ENCODE results near the gene ANKRD33B. TPM values are rescaled to one million over a fixed set of nuclear protein-coding genes. Genes with fewer than 3 reads are reported as not detected.

ANKRD33B gene
- total and polyA plus RNA-seq, 2 donors from 2014 or later: 4.8 to 20.3 TPM

GRCh38 chr5:10673017-10673389, 109.1 kb downstream of the ANKRD33B start:
- no peak for TF ChIP-seq CTCF (IDR thresholded peaks at IDR 0.05; ENCODE audit: borderline replicate concordance, extremely low read depth, insufficient read depth)
- no peak for DNase-seq
- Histone ChIP-seq H3K9ac (ENCODE audit: low read length in 3 of 3) (no peak overlapping the region), H3K9me3 (ENCODE audit: control insufficient read depth in 2 of 3, insufficient read depth in 1 of 3, low read length in 3 of 3) (no peaks in the 10 kb centered on the region), H3K27ac (ENCODE audit: low read depth in 2 of 2, low read length in 2 of 2) (no peak overlapping the region), H3K4me1 (ENCODE audit: control insufficient read depth in 2 of 3, insufficient read depth in 2 of 3, low read depth in 1 of 3, low read length in 3 of 3) (no peaks in the 10 kb centered on the region), H3K36me3 (ENCODE audit: control insufficient read depth in 2 of 3, insufficient read depth in 3 of 3, low read length in 3 of 3) (peaks cover 0 to 7% (median 4%) of the 10 kb centered on the region in 3 donors), H3K27me3 (ENCODE audit: control insufficient read depth, insufficient read depth, low read length) (no peaks in the 10 kb centered on the region), H3K4me3 (ENCODE audit: low read length in 3 of 3) (no peak overlapping the region)
- intact Hi-C loops (cut with DNase I): no loop called here
- FAIRE-seq: no peak

- H3K9ac ChIP-seq (ENCODE audit: low read length in 3 of 3): no peak overlapping the region
- H3K36me3 ChIP-seq (ENCODE audit: control insufficient read depth in 2 of 3, insufficient read depth in 3 of 3, low read length in 3 of 3): peaks cover 0 to 11% (median 9%) of the 10 kb centered on the region in 3 donors
- no peak overlapping the region for H3K4me3 ChIP-seq (ENCODE audit: low read length in 3 of 3)
- no peak overlapping the region for H3K27ac ChIP-seq (ENCODE audit: low read depth in 2 of 2, low read length in 2 of 2)
- no peak for TF ChIP-seq CTCF (IDR thresholded peaks at IDR 0.05; ENCODE audit: borderline replicate concordance, extremely low read depth, insufficient read depth)
- DNase-seq (no peak), FAIRE-seq (no peak)
- no peaks in the 10 kb centered on the region for H3K27me3 ChIP-seq (ENCODE audit: control insufficient read depth, insufficient read depth, low read length)
- H3K9me3 ChIP-seq (ENCODE audit: control insufficient read depth in 2 of 3, insufficient read depth in 1 of 3, low read length in 3 of 3): no peaks in the 10 kb centered on the region
- intact Hi-C loops (cut with DNase I): no loop called here
- no peaks in the 10 kb centered on the region for H3K4me1 ChIP-seq (ENCODE audit: control insufficient read depth in 2 of 3, insufficient read depth in 2 of 3, low read depth in 1 of 3, low read length in 3 of 3)
These were observed 109.5 kb downstream of the ANKRD33B start for GRCh38 chr5:10673407-10673806.

GRCh38 chr5:10674096-10674495, 110.2 kb downstream of the ANKRD33B start:
- FAIRE-seq (no peak), DNase-seq (no peak)
- no peak overlapping the region for H3K4me3 ChIP-seq (ENCODE audit: low read length in 3 of 3)
- no peaks in the 10 kb centered on the region for H3K27me3 ChIP-seq (ENCODE audit: control insufficient read depth, insufficient read depth, low read length)
- no peak overlapping the region for H3K9ac ChIP-seq (ENCODE audit: low read length in 3 of 3)
- TF ChIP-seq CTCF (IDR thresholded peaks at IDR 0.05; ENCODE audit: borderline replicate concordance, extremely low read depth, insufficient read depth): no peak
- H3K27ac ChIP-seq (ENCODE audit: low read depth in 2 of 2, low read length in 2 of 2): no peak overlapping the region
- intact Hi-C loops (cut with DNase I): no loop called here
- peaks cover 0 to 11% (median 11%) of the 10 kb centered on the region in 3 donors for H3K36me3 ChIP-seq (ENCODE audit: control insufficient read depth in 2 of 3, insufficient read depth in 3 of 3, low read length in 3 of 3)
- H3K9me3 ChIP-seq (ENCODE audit: control insufficient read depth in 2 of 3, insufficient read depth in 1 of 3, low read length in 3 of 3): no peaks in the 10 kb centered on the region
- no peaks in the 10 kb centered on the region for H3K4me1 ChIP-seq (ENCODE audit: control insufficient read depth in 2 of 3, insufficient read depth in 2 of 3, low read depth in 1 of 3, low read length in 3 of 3)

GRCh38 chr5:10674582-10674981, 110.7 kb downstream of the ANKRD33B start:
- Histone ChIP-seq H3K27me3 (ENCODE audit: control insufficient read depth, insufficient read depth, low read length) (no peaks in the 10 kb centered on the region), H3K9me3 (ENCODE audit: control insufficient read depth in 2 of 3, insufficient read depth in 1 of 3, low read length in 3 of 3) (no peaks in the 10 kb centered on the region), H3K4me1 (ENCODE audit: control insufficient read depth in 2 of 3, insufficient read depth in 2 of 3, low read depth in 1 of 3, low read length in 3 of 3) (no peaks in the 10 kb centered on the region), H3K27ac (ENCODE audit: low read depth in 2 of 2, low read length in 2 of 2) (no peak overlapping the region), H3K9ac (ENCODE audit: low read length in 3 of 3) (no peak overlapping the region), H3K4me3 (ENCODE audit: low read length in 3 of 3) (no peak overlapping the region), H3K36me3 (ENCODE audit: control insufficient read depth in 2 of 3, insufficient read depth in 3 of 3, low read length in 3 of 3) (peaks cover 0 to 13% (median 12%) of the 10 kb centered on the region in 3 donors)
- TF ChIP-seq CTCF (IDR thresholded peaks at IDR 0.05; ENCODE audit: borderline replicate concordance, extremely low read depth, insufficient read depth): no peak
- FAIRE-seq (no peak), DNase-seq (no peak)
- intact Hi-C loops (cut with DNase I): no loop called here
